Stimulated activated CD4-positive, alpha-beta T cell treated with anti-CD3 and anti-CD28 coated beads, Interleukin-1b, Interleukin-23, amount 100 ng/mL, for 1 hour (primary cell): Measurements from ENCODE around the gene SRRM3.
"Not testable (repeated sequence)": the region's sequence is repeated elsewhere in the genome, so short reads cannot be mapped to it uniquely, and the experiment has no call there.

ENCODE experiments used
- DNase-seq, 2 donors: peaks; one replicate each; pipeline ENCODE4 v3.0.0-alpha.2; 2020; ENCODE audit warnings: low read depth in 2 of 2

SRRM3 gene

DNA sequence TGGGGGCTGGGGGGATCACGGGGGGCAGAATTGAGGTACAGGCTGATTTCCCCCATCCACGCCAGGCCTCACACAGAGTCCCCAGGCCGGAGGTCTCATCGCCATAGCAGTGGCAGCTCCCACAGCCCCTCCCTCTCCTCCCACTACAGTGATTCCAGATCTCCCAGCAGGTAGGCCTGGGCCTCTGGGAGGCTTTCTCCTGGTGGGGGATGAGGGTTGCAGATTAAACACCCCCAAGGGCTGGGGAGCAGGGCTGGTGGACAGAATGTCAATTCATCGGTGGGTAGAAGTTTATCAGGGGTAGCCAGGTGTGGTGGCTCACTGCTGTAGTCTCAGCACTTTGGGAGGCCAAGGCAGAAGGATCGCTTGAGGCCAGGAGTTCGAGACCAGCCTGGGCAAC is 63.6 kb downstream of the SRRM3 start:
- DNase-seq: no peak

DNA sequence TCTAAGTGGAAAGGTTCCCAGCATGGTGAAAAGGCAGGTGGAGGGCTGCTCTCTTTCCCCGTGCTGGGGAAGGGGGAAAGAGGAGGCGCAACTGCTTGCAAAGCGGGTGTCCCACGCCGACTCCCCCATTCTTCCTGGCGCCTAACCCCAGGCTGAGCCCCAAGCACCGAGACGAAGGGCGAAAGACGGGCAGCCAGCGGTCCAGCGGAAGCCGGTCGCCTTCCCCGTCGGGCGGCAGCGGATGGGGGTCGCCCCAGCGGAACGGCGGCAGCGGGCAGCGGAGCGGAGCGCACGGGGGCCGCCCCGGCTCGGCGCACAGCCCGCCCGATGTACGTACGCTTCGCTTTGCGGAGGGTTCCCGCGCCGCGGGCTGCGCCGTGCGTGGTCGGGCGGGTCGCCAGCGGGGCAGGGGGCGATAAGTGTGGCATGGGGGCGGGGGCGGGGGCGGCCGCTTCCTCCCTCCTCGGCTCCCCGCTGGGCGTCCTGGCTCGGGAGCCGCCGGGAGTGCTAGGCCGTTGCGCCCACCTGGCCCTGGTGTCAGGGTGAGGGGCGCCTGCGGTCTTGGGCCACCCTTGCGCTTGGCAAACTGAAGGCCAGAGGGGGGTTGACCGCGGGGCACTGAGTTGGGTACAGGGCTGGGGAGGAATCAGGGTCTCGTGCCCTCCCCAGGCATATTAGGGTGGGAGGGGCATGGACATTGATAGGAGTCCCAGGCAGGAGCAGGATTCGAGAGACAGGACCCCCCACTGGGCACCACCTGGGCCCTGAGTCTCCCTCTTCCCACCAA is 65.6 kb downstream of the SRRM3 start:
- no peak for DNase-seq

DNA sequence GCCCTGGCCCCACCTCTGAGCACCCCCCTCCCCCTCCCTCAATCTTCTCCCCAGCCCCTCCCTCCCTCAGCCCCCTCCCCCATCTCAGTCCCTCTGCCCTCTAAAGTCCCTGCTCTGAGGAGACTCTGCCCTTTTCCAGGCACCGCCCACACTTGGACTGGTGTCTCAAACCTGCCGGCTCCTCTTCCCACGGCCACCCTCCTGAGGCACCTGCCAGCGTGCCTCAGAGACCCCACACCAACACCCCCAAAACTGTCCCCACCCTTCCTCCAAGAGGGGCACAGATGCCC is 66.1 kb downstream of the SRRM3 start:
- no peak for DNase-seq

DNA sequence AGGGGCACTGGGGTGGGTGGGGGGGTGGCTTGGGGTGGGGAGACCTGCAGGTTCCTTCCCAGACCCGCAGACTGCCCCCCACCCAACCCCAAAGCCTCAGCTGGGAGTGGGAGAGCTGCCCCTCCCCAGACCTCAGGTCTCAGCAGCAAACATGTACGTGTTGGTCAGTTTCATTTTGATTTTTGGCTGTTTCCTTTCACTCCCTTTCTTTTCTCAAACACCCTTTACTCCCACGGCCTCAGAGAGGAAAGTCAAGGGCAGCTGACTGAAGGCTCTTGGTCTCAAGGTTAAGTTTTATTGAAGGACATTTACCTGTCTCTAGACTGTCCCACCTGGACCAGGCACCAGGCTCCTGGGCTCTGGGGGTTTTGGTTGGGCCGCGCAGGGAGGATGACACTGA is 66.7 kb downstream of the SRRM3 start:
- no peak for DNase-seq

DNA sequence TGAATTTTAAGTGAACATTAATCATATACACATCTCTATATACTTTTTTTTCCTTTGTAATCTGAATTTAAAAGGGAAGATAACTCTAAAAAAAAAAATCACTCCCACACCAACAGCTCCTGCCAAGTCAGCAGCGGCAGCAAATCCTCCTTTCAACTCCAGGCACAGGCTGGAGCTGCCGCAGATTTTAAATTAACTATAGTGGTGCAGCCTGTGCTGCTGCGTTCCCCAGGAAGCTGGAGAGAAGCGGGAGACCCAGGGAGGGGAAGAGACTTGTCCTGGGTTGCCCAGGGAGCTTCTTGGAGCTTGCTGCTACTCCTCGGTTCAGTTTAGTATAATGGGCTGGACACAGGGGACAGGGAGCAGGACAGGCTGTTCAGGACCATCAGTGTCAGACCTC is 68.2 kb downstream of the SRRM3 start:
- DNase-seq: no peak

DNA sequence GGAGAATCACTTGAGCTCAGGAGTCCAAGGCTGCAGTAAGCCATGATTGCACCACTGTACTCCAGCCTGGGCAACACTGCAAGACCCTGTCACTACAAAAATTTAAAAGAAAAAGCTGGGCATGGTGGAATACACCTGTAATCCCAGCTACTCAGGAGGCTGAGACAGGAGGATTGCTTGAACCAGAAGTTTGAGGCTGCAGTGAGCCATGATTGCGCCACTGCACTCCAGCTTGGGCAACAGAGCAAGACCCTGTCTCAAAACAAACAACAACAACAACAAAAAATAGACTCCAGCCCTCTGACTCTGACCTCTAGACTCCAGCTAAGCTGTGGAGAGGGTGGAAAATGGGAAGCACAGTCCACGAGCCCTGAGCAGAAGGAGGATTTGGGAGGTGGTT is 69.7 kb downstream of the SRRM3 start:
- not testable (repeated sequence) for DNase-seq

DNA sequence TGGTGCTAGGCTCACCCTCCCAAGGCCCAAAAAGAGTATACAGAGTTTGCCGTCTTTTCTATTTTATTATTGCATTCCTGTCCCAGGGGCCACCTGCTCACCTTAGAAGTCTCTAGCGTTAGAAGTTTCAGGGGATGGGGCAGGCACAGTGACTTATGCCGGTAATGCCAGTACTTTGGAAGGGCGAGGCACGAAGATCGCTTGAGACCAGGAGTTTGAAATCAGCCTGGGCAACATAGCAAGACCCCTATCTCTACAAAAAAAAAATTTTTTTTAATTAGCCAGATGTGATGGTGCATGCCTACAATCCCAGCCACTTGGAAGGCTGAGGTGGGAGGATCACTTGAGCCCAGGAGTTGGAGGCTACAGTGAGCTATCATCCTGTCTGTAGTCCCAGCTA is 70.4 kb downstream of the SRRM3 start:
- DNase-seq: no peak

DNA sequence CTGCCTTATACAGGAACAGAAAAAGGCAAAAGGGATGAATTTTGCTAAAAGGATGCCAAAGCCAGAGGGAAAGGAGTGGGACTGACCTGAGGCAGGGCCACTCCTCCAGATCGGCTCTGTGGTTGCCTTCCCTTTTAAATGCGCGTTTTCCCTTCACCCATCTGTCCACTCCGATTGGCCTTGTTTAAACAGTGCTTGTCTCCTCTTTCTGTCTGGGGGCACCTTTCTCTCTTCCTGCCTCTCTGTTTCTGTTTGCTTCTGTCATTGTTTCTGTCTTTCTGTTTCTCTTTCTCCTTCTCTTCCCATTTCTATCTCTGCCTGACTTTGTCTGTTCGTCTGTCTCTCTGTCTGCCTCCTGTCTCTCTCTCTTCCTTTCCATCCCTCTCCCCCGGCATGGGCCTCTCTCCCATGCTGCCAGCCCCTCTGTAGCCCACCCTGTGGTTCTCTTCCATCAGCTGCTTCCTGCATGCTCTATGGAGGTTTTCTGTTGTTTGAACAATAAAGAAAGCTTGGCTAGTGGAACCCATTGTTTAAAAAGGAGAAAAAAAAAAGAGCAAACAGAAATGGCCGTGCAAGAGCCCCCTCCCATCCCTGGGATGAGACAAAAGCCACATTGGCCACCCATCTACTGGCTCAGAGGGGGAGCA is 71.3 kb downstream of the SRRM3 start:
- no peak for DNase-seq

DNA sequence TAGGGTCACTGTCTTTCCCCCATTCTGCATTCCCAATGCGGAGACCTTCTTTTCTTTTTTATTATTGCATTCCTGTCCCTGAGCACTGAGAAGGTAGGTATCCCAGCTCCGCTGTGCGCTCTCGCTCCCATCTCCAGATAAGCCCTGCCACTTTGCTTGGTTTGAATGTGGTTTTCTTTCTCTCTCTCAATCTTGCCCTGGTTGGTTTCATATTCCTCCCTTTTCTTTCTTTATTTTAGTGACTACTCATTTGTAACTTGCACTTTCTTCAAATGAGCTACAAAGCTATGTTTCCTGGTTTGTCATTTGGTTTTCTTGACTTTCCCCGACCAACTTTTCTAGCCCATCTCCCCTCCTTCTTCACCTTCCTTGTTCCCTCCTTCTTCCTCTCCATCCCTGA is 71.8 kb downstream of the SRRM3 start:
- DNase-seq: no peak

DNA sequence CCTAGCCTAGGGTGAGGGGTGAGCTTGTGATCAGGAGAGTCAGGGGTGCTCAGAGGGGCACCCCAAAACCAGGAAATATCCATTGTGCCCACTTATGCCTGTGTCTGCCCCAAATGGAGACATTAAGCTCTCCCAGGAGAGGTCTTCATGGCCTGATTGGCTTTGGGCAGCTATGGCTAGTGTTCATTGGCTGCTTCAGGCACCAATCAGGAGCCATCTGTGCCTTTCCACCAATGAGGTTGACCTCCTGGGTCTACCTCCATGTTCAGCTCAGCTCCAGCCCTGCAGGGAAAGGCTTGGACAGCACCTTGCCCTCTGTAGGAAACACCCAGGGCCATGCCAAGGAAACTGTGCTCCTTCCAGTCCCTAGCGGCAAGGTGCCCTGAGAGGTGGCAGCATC is 76.8 kb downstream of the SRRM3 start:
- no peak for DNase-seq

DNA sequence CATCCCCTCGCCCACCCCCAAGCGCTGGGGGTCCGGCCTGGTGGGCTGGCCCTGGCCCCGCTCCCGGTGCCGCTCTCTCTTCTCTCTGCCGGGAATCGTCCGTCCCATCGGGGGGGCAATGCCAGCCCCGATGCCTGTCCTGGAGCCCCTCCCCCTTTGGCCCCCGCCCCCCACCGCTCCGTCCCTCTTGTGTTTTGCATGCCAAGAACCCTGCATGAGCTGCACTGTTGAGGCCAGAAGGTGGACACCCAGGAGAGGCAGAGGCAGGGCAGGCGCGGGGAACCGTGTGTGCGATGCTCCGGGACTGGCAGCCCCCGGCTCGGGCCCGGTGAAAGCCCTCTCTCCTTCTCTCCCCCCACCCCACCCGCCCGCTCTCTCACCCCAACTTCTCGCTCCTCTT is 78.7 kb downstream of the SRRM3 start:
- DNase-seq: no peak

DNA sequence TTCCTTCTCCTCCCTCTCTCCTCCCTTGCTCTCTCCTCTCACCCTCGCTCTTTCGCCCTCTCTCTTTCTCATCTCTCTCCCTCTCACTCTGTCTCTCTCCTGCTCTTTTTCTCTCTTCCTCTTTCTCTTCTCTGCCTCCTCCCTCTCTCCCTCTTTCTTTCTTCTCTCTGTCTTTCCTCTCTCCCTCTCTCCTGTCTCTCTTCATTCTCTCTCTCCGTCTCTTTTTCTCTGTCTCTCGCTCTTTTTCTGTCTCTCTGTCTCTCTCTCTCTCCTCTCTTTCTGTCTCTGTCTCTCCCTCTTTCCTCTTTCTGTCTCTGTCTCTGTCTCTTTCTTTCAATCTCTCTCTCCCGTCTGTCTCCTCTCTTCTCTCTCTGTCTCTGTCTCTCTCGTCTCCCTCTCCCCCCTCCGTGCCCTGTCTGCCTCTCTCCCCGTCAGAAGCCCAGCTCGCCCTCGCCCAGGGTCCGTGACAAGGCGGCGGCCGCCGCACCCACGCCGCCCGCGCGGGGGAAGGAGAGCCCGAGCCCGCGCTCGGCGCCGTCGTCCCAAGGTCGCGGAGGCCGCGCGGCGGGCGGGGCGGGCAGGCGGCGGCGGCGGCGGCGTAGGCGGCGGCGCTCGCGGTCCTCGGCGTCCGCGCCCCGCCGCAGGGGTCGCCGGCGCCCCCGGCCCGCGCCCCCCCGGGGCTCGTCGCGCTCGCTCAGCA is 79.5 kb downstream of the SRRM3 start:
- DNase-seq: no peak

DNA sequence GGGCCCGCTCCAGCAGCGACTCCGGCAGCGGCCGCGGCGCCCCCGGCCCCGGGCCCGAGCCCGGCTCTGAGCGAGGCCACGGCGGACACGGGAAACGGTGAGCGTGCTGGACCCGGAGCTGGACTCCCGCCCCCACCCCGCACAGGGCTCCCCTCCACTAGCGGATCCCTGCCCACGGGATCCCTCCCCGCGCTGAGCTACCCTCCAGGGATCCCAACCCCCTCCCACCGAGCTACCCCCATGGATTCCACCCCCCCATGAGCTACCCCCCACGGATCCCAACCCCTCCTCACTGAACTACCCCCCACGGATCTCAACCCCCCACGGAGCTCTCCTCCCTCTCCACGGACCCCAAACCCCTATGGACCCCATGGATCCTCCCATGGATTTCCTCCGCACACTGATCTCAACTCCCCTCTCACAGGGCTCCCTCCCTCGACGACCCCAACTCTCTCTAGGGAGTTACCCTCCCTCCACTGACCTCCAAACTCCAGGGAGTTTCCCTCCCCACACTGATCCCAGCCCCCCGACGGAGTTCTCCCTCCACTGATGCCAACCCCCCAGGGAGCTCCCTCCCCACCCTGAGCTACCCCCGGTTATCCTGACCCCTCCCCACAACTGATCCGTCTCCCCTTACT is 80.1 kb downstream of the SRRM3 start:
- DNase-seq: no peak

DNA sequence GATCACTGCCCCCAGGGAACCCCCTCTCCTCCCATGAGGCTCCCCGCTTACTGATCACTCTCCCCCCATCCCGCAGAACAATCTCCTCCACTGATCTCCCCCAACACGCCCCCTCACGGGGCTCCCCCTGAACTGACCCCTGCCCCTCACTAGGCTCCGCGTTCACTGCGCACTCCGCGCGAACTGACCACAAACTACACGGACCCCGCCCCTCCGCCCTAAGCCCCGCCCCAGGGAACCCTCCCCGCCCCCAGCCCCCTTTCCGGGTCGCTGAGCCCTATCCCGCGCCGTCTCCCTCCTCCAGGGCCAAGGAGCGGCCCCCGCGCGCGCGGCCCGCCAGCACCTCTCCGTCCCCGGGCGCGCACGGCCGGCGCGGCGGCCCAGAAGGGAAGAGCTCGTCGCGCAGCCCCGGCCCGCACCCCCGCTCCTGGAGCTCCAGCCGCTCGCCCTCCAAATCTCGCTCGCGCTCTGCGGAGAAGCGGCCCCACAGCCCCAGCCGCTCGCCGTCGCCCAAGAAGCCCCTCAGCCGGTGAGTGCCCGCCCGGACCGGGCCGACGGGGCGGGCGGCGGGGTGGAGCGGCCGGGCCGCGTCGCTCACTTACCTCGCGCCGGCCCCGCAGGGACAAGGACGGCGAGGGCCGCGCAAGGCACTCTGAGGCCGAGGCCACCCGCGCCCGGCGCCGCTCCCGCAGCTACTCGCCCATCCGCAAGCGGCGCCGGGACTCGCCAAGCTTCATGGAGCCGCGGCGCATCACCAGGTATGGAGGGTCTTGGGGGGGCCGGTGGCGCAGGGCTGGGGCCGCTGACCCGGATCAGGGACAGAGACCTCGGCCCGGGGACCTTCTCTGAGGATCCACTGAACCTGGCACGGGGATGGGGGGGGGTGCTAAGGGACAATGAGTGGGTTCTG is 80.9 kb downstream of the SRRM3 start:
- DNase-seq: no peak

DNA sequence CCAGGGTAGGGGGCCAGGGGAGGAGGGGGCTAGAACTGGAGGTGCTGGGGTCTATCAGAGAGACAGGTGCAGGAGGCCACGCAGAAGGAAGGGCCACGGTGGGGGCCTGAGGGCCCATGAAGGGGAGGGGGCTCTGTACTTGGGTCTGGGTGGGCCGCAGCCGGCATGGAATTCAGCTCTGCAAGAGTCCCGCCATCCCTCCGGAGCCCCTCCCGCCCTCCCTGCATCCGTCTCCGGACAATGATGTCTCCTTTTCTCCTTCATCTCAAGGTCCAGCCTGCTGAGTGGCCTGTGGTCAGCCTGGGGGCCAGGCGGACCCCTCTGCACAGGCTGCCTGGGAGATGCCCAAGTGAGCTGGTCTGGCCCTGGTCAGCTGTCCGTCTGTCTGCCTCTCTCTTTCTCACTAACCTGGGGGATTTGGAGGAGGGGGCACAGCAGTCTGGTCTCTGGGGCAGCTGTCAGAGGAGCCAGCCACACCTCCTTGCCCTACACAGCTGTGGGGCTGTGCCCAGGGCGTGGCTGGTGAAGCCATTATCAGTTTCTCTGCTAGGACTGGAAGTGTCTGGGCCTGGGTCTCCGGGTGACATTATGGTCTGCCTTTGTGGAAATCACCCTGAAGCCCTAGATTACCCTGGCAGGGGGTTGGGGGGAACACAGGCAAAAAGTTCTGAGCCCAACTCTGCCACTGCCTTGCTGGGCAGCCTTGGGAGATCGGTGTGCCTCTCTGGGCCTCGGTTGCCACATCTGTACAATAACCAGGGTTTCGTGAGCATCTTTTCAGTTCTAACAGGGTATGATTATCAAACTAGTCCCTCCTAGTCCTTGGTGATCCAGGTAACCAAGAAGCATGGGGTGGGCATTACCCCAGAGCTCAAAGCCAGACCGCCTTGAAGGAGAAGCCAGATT is 81.8 kb downstream of the SRRM3 start:
- no peak for DNase-seq

DNA sequence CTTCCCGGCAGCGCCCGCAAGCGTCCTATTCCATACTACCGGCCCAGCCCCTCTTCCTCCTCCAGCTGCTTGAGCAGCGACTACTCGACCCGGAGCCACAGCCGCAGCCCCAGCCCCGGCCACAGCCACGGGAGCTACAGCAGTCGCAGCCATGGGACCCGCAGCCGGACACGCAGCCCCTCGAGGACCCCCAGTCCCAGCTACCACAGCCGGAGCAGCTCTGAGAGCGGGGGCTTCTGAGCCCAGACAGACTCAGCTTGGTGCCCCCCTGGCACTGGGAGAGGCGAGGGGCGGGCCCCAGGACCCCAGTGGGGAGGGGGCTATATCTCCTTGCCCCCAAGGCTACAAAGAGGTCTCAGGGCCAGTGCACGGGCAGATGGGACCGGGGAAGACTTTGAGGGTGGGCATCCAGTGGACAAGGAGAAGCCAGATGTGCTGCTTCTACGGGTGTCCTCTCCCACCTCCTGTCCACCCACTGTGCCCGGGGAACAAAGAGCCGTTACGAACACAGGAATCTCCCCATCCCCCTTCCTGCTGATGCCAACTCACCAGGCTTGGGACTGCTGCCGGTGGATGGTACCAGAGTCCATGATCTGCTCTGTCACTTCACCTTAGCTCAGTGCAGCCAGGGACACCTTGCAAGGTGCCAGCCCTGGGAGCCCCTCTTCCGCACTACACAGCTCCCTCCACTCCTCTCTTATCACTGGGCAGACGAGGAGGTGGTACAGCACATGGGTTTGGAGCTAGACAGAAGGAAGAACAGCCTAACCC is 84.1 kb downstream of the SRRM3 start:
- no peak for DNase-seq

DNA sequence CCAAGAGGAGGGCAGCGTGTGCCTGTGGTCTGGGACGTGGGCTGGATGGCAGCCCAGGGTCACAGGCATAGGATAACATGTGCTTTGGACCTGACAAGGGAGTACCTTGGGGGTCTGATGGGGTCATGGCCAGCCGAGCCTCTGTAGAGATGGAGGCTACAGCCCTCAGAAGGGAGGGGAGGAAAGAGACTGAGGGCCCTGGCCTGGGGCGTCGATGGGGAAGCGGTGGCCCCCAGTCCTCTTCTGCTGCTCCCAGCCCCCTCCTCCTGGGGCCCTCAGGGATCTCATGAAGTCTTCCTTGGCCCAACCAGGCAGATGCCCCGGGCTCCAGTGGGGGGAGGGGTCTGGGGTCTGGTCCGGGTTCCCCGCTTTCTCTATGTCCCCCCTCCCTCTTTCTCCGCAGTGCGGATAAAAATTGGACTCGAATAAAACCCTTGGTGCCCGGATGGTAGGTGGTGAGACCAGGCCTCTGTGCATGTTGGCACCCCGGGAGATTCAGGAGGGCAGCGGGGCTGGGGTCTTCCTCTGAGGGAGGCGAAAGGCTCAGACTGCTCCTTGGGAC is 85.2 kb downstream of the SRRM3 start:
- no peak for DNase-seq

DNA sequence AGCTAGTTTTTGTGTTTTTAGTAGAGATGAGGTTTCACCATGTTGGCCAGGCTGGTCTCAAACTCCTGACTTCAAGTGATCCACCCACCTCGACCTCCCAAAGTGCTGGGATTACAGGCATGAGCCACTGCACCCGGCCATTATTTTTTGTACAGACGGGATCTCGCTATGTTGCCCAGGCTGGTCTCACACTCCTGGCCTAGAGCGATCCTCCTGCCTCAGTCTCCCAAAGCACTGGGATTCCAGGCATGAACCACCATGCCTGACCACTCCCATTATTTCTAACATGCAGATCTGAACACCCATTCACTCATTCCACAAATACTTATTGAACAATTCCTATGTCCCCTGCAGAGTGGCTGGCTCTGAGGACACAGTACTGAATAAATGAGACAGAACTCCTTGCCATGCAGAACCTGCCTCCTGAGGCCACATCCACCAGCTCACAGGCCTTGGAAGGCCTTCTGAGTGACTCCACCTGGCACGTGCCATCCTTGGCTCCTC is 89.2 kb downstream of the SRRM3 start:
- not testable (repeated sequence) for DNase-seq
